Adrenal gland (tissue), 12 donors: ENCODE measurements around the gene ABRAXAS1. TPM values are rescaled to one million over a fixed set of nuclear protein-coding genes. Genes with fewer than 3 reads are reported as not detected.
"Not testable (repeated sequence)": the region's sequence is repeated elsewhere in the genome, so short reads cannot be mapped to it uniquely, and the experiment has no call there.

Experiments
- DNase-seq, 7 donors: peaks; one replicate each; pipeline ENCODE4 v3.0.0-alpha.2; 2019 to 2020
- H3K27ac ChIP-seq, 5 donors: fragments of 200-600 bp; sonication (generic) in 4 of 5; 1 replicate in 3 of 5; 2 replicates in 2 of 5; pipeline versions ENCODE4 v1.5.1 to v1.8.0; 2016 to 2020; ENCODE audit warnings: mild to moderate bottlenecking in 1 of 5
- H3K27me3 ChIP-seq: fragments of 200-600 bp; 2 replicates; pipeline ENCODE4 v1.8.0; 2021
- H3K36me3 ChIP-seq, 2 donors: fragments of 200-600 bp; replicated peaks in 1 of 2; 1 replicate in 1 of 2; 2 replicates in 1 of 2; pipeline versions ENCODE4 v1.5.1 to v1.8.0; 2018 to 2022
- H3K4me1 ChIP-seq, 2 donors: fragments of 200-600 bp; replicated peaks in 1 of 2; 1 replicate in 1 of 2; 2 replicates in 1 of 2; pipeline versions ENCODE4 v1.5.1 to v1.8.0; 2018 to 2021
- H3K4me3 ChIP-seq, 4 donors: fragments of 200-600 bp; sonication (generic) in 3 of 4; one replicate each; pipeline ENCODE4 v1.5.1; 2016 to 2018
- H3K9me3 ChIP-seq, 3 donors: fragments of 200-600 bp; sonication (generic) in 1 of 3; replicated peaks in 1 of 3; 1 replicate in 2 of 3; 2 replicates in 1 of 3; pipeline versions ENCODE4 v1.5.1 to v1.8.0; 2016 to 2021
- CTCF ChIP-seq, 6 experiments: fragments of 450-650 bp in 4 of 6; fragments of 200-600 bp in 2 of 6; sonication (generic) in 1 of 6; IDR thresholded peaks; 1 replicate in 5 of 6; 2 replicates in 1 of 6; pipeline versions ENCODE4 v1.5.1 to v1.8.0; 2016 to 2021; ENCODE audit warnings: antibody characterized with exemption in 6 of 6, mild to moderate bottlenecking in 2 of 6, moderate library complexity in 1 of 6
- POLR2A ChIP-seq, 2 donors: fragments of 450-650 bp; IDR thresholded peaks; one replicate each; pipeline ENCODE4 v1.6.1; 2017; ENCODE audit warnings: antibody characterized with exemption in 2 of 2, mild to moderate bottlenecking in 2 of 2, moderate library complexity in 1 of 2
- WGBS, 4 donors: extraction: QIAGEN DNeasy Blood & Tissue Kit in 2 of 4; methylation state at CpG; one replicate each; pipeline versions ENCODE4 v1.1.5 to v1.1.7; 2013 to 2017; 5-methylcytosine and 5-hydroxymethylcytosine counted together
- intact Hi-C, 2 donors: fragments of 100-400 bp; cut with DNase I; formaldehyde crosslinking; loops; one replicate each; pipeline versions ENCODE4 v1.14.1 to v1.15.0; 2022 to 2023
- polyA plus RNA-seq, 3 donors: library from polyadenylated mRNA; stranded (reverse); fragments of 200-250 nt in 2 of 3; fragments of 350-450 nt in 1 of 3; fragmentation: Illumina TruSeq in 1 of 3; extraction: RNeasy Lipid Tissue Mini Kit (QIAGEN cat#74804) in 1 of 3; gene quantifications; one replicate each; pipeline ENCODE4 v1.2.3, GENCODE V29; 2013 to 2014
- total RNA-seq, 9 donors: library from RNA; depleted of rRNA in 4 of 9; stranded (reverse); fragments of >200 nt in 4 of 9; fragments of 120-200 nt in 1 of 9; fragmentation: NEBNext Ultra II Directional in 1 of 9; extraction: Animal tissue kit (Norgen Biotek cat#: 25700) in 1 of 9; gene quantifications; one replicate each; pipeline versions ENCODE4 v1.1.0 to v1.2.4, GENCODE V29; 2013 to 2023
- donor health status: healthy with polysubstance abuse.
- donor health status: Bipolar disorder and iron deficiency.
- donor health status: DM: yes; HTN: yes; CAD: no.
- donor health status: DM: no; HTN: no; CAD: no.
- donor health status: DM: no; HTN: no; CAD: no.
- donor health status: DM: yes; HTN: yes; CAD: no.

The ABRAXAS1 gene
- total and polyA plus RNA-seq, 12 donors = 3.2 to 18.7 (median 8.2) TPM

GRCh38 chr4:83504503-83504902, 19.6 kb upstream of the ABRAXAS1 start:
- WGBS, 4 donors = 48 to 66% (median 58%) methylated on average over 4 of the region's 4 CpGs
- TF ChIP-seq POLR2A (IDR thresholded peaks at IDR 0.05) = no peak
- TF ChIP-seq CTCF (IDR thresholded peaks at IDR 0.05) = no peak
- no peaks in the 10 kb centered on the region for H3K36me3 ChIP-seq
- no peaks in the 10 kb centered on the region for H3K9me3 ChIP-seq
- intact Hi-C loops = no loop called here
- H3K4me3 ChIP-seq = no peak overlapping the region
- no peak overlapping the region for H3K27ac ChIP-seq
- DNase-seq = no peak
- H3K4me1 ChIP-seq = no peaks in the 10 kb centered on the region
- no peaks in the 10 kb centered on the region for H3K27me3 ChIP-seq

- TF ChIP-seq CTCF (IDR thresholded peaks at IDR 0.05) (no peak), POLR2A (IDR thresholded peaks at IDR 0.05) (no peak)
- no peak for DNase-seq
- no peak overlapping the region for H3K27ac ChIP-seq
- H3K36me3 ChIP-seq = no peaks in the 10 kb centered on the region
- intact Hi-C loops = no loop called here
- H3K27me3 ChIP-seq = no peaks in the 10 kb centered on the region
- H3K9me3 ChIP-seq = no peaks in the 10 kb centered on the region
- no peaks in the 10 kb centered on the region for H3K4me1 ChIP-seq
- H3K4me3 ChIP-seq = no peak overlapping the region
Observed at GRCh38 chr4:83503974-83504373, 19.1 kb upstream of the ABRAXAS1 start.

GRCh38 chr4:83501671-83502070, 16.8 kb upstream of the ABRAXAS1 start:
- H3K36me3 ChIP-seq, H3K27me3 ChIP-seq, H3K4me1 ChIP-seq, intact Hi-C loops, H3K9me3 ChIP-seq, H3K4me3 ChIP-seq, H3K27ac ChIP-seq, DNase-seq: not testable (repeated sequence)
- WGBS, 4 donors = 81 to 98% (median 88%) methylated on average over 3 of the region's 3 CpGs

GRCh38 chr4:83498187-83498586, 13.3 kb upstream of the ABRAXAS1 start:
- WGBS, 4 donors = 87 to 96% (median 94%) methylated on average over 1 of the region's 1 CpG
- TF ChIP-seq POLR2A (IDR thresholded peaks at IDR 0.05) (no peak), CTCF (IDR thresholded peaks at IDR 0.05) (no peak)
- intact Hi-C loops = no loop called here
- no peak overlapping the region for H3K4me3 ChIP-seq
- H3K27ac ChIP-seq = no peak overlapping the region
- H3K36me3 ChIP-seq = no peaks in the 10 kb centered on the region
- DNase-seq = no peak
- no peaks in the 10 kb centered on the region for H3K4me1 ChIP-seq
- H3K9me3 ChIP-seq = no peaks in the 10 kb centered on the region
- no peaks in the 10 kb centered on the region for H3K27me3 ChIP-seq

GRCh38 chr4:83496085-83496917, 11.4 kb upstream of the ABRAXAS1 start:
- H3K9me3 ChIP-seq, H3K4me1 ChIP-seq, H3K27me3 ChIP-seq, intact Hi-C loops, H3K4me3 ChIP-seq, DNase-seq, H3K36me3 ChIP-seq, H3K27ac ChIP-seq: not testable (repeated sequence)
- WGBS, 4 donors = 75 to 88% (median 86%) methylated on average over 6 to 8 of the region's 8 CpGs
